22Rv1 (cell line): Measurements from ENCODE around the gene RAC2.

Experiments
- ZFX ChIP-seq: fragments of 450-650 bp; IDR thresholded peaks from 2 replicates; pipeline ENCODE4 v1.6.1; 2017; ENCODE audit warnings: antibody characterized with exemption, borderline replicate concordance
- TF ChIP-seq, protein P1 (sequence below): fragments of 450-650 bp; IDR thresholded peaks from 2 replicates; pipeline ENCODE4 v1.5.1; 2017; ENCODE audit warnings: mild to moderate bottlenecking

DNA sequence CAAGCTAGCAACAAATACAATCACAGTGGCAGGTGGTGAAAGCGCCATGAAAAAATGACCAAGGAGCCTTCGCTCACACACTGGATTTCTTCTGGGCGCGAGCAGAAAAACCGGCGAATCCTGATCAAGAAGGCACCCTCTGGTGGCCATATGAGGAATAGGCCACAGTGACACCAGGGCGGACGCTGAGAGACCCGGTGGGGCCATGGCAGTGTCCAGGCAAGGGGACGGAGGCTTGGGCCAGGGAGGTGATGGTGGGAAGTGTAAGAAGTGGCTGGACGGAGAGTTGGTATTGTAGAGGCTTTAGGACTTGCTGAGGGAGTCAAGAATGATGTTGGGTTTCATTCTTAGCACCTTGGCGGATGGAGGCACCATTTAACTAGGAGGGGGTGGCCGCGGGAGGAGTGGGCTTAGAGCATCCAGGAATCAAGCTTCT is 16.9 kb upstream of the RAC2 start:
- TF ChIP-seq, protein P1, sequence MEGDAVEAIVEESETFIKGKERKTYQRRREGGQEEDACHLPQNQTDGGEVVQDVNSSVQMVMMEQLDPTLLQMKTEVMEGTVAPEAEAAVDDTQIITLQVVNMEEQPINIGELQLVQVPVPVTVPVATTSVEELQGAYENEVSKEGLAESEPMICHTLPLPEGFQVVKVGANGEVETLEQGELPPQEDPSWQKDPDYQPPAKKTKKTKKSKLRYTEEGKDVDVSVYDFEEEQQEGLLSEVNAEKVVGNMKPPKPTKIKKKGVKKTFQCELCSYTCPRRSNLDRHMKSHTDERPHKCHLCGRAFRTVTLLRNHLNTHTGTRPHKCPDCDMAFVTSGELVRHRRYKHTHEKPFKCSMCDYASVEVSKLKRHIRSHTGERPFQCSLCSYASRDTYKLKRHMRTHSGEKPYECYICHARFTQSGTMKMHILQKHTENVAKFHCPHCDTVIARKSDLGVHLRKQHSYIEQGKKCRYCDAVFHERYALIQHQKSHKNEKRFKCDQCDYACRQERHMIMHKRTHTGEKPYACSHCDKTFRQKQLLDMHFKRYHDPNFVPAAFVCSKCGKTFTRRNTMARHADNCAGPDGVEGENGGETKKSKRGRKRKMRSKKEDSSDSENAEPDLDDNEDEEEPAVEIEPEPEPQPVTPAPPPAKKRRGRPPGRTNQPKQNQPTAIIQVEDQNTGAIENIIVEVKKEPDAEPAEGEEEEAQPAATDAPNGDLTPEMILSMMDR, result peak; percentile 93
- no peak for TF ChIP-seq ZFX
